HEK293 (cell line): ENCODE results near the gene NAGLU.
"Not testable (repeated sequence)": the region's sequence is repeated elsewhere in the genome, so short reads cannot be mapped to it uniquely, and the experiment has no call there.

Experiments used
- ATF2 ChIP-seq: fragments of 450-650 bp; formaldehyde crosslinking; IDR thresholded peaks from 2 replicates; pipeline ENCODE4 v1.5.1; 2016; ENCODE audit warnings: missing biosample characterization, missing genetic modification characterization, low read depth
- CTCF ChIP-seq: fragments of 450-650 bp; formaldehyde crosslinking; IDR thresholded peaks from 2 replicates; pipeline ENCODE4 v1.5.1; 2016; ENCODE audit warnings: missing biosample characterization, missing genetic modification characterization
- ELK4 ChIP-seq: IDR thresholded peaks from 2 replicates; pipeline ENCODE4 v1.6.1; 2011; ENCODE audit warnings: mild to moderate bottlenecking, low read depth, low read length, borderline replicate concordance
- SCRT1 ChIP-seq: fragments of 450-650 bp; formaldehyde crosslinking; IDR thresholded peaks from 2 replicates; pipeline ENCODE4 v1.5.1; 2016; ENCODE audit warnings: missing biosample characterization, missing genetic modification characterization, borderline replicate concordance
- YY1 ChIP-seq: fragments of 450-650 bp; formaldehyde crosslinking; IDR thresholded peaks from 2 replicates; pipeline ENCODE4 v1.5.1; 2018; ENCODE audit warnings: missing biosample characterization, missing genetic modification characterization
- ZBTB7A ChIP-seq: fragments of 450-650 bp; formaldehyde crosslinking; IDR thresholded peaks from 2 replicates; pipeline ENCODE4 v1.5.1; 2016; ENCODE audit warnings: low read depth, missing biosample characterization, missing genetic modification characterization
- ZNF677 ChIP-seq: fragments of 450-650 bp; IDR thresholded peaks from 2 replicates; pipeline ENCODE4 v1.5.0; 2018; ENCODE audit warnings: missing biosample characterization, mild to moderate bottlenecking, missing genetic modification characterization, moderate library complexity
- ZNF785 ChIP-seq: fragments of 450-650 bp; formaldehyde crosslinking; IDR thresholded peaks from 2 replicates; pipeline ENCODE4 v1.5.1; 2016; ENCODE audit warnings: missing biosample characterization, missing genetic modification characterization
- ZNF830 ChIP-seq: fragments of 450-650 bp; IDR thresholded peaks from 2 replicates; pipeline ENCODE4 v1.5.0; 2018; ENCODE audit warnings: missing biosample characterization, missing genetic modification characterization, low read depth, mild to moderate bottlenecking, moderate library complexity

- TF ChIP-seq ZNF677 (tag by site-specific recombination); ELK4; ZNF830 (tag by site-specific recombination); ZNF785 (tag by site-specific recombination); ZBTB7A (tag by site-specific recombination); YY1; CTCF; ATF2 (tag by site-specific recombination); SCRT1: not testable (repeated sequence)
Measured at GRCh38 chr17:42545755-42546505, 9.9 kb downstream of the NAGLU start.
